HCT116 (cell line): ENCODE results near the gene TXNDC17. TPM values are rescaled to one million over a fixed set of nuclear protein-coding genes. Genes with fewer than 3 reads are reported as not detected.

Experiments used
- ATAC-seq: fragments of 200-7000 bp; cut with Tn5 transposase; 2 replicates; pipeline ENCODE4 v1.9.1; 2020; ENCODE audit warnings: mild to moderate bottlenecking, moderate library complexity
- BruUV-seq: library from RNA; stranded (reverse); fragments of 400-500 nt; replicated peaks from 2 replicates; lab custom pipeline; 2021; lab: Mats Ljungman, UMichigan
- CTCF ChIA-PET: fragments of 300-600 bp; sonication (Branson Sonifier 250); formaldehyde crosslinking; loops from one replicate; lab custom pipeline; 2021; ENCODE audit warnings: antibody characterized with exemption; lab: Charles Lee
- POLR2A ChIA-PET: fragments of 300-600, 350-600 bp; sonication (Branson Sonifier 250); formaldehyde crosslinking; loops from one replicate; lab custom pipeline; 2021; ENCODE audit warnings: antibody characterized with exemption; lab: Charles Lee
- RAD21 ChIA-PET, 2 experiments: fragments of 300-600 bp; sonication (Branson Sonifier 250); formaldehyde crosslinking; loops; one replicate each; lab custom pipeline; 2023; ENCODE audit warnings: low total read pairs in 2 of 2; ENCODE audit not compliant: uncharacterized antibody in 2 of 2, unreplicated experiment in 2 of 2, low non-redundant PET in 1 of 2; lab: Charles Lee
- DNase-seq: peaks from one replicate; pipeline ENCODE4 v3.0.0-alpha.2; 2010; ENCODE audit warnings: low read depth, low spot score
- H2AFZ ChIP-seq: fragments of 200-600 bp; shearing (Covaris generic), sonication (generic); 2 replicates; pipeline ENCODE4 v1.6.1; 2017; ENCODE audit warnings: low read depth, mixed run types, mixed read lengths, antibody characterized with exemption, low read length; ENCODE audit not compliant: poor library complexity, severe bottlenecking
- H3K27ac ChIP-seq: 2 replicates; pipeline ENCODE4 v1.5.1; 2012; ENCODE audit warnings: low read depth, low read length
- H3K27me3 ChIP-seq: fragments of 200-600 bp; sonication (generic); 2 replicates; pipeline ENCODE4 v1.6.1; 2016; ENCODE audit warnings: mixed run types, low read length, mixed read lengths; ENCODE audit not compliant: insufficient read depth
- H3K36me3 ChIP-seq, 2 experiments: fragments of 200-500 bp in 1 of 2; fragments of 200-600 bp in 1 of 2; sonication (Bioruptor generic) in 1 of 2; sonication (generic) in 1 of 2; 2 replicates each; pipeline versions ENCODE4 v1.5.1 to v1.6.1; 2014 to 2016; ENCODE audit warnings: low read length in 2 of 2, inconsistent platforms in 1 of 2, mixed read lengths in 1 of 2, mixed run types in 1 of 2; ENCODE audit not compliant: insufficient read depth in 2 of 2, control insufficient read depth in 1 of 2
- H3K4me1 ChIP-seq, 2 experiments: fragments of 200-600 bp in 1 of 2; sonication (generic) in 1 of 2; 2 replicates each; pipeline versions ENCODE4 v1.5.1 to v1.6.1; 2012 to 2017; ENCODE audit warnings: low read length in 2 of 2, inconsistent platforms in 1 of 2, mild to moderate bottlenecking in 1 of 2, mixed read lengths in 1 of 2, mixed run types in 1 of 2, moderate library complexity in 1 of 2; ENCODE audit not compliant: insufficient read depth in 2 of 2, control insufficient read depth in 1 of 2
- H3K4me2 ChIP-seq: fragments of 200-600 bp; sonication (generic); 2 replicates; pipeline ENCODE4 v1.6.1; 2017; ENCODE audit warnings: mixed run types, low read length, mixed read lengths
- H3K4me3 ChIP-seq, 2 experiments: fragments of 200-600 bp in 1 of 2; sonication (generic) in 1 of 2; replicated peaks in 1 of 2; 2 replicates each; pipeline ENCODE4 v1.5.1; 2011 to 2016; ENCODE audit warnings: low read length in 2 of 2, control low read depth in 1 of 2, low read depth in 1 of 2, mild to moderate bottlenecking in 1 of 2, mixed read lengths in 1 of 2, mixed run types in 1 of 2
- H3K79me2 ChIP-seq: fragments of 200-600 bp; sonication (generic); 2 replicates; pipeline ENCODE4 v1.6.1; 2017; ENCODE audit warnings: mild to moderate bottlenecking, mixed run types, low read length, moderate library complexity, mixed read lengths; ENCODE audit not compliant: insufficient read depth
- H3K9ac ChIP-seq: fragments of 200-600 bp; sonication (generic); 2 replicates; pipeline ENCODE4 v1.6.1; 2016; ENCODE audit warnings: low read length, mixed read lengths
- H3K9me2 ChIP-seq: fragments of 200-600 bp; sonication (generic), shearing (Covaris generic); 2 replicates; pipeline ENCODE4 v1.6.1; 2017; ENCODE audit warnings: mixed run types, mild to moderate bottlenecking, moderate library complexity; ENCODE audit not compliant: insufficient read depth
- H3K9me3 ChIP-seq, 2 experiments: fragments of 200-500 bp in 1 of 2; fragments of 200-600 bp in 1 of 2; sonication (Bioruptor generic) in 1 of 2; sonication (generic) in 1 of 2; 2 replicates each; pipeline ENCODE4 v1.6.1; 2014 to 2017; ENCODE audit warnings: low read length in 2 of 2, mixed read lengths in 2 of 2, inconsistent platforms in 1 of 2, low read depth in 1 of 2, mild to moderate bottlenecking in 1 of 2, mixed run types in 1 of 2, moderate library complexity in 1 of 2; ENCODE audit not compliant: control insufficient read depth in 1 of 2, insufficient read depth in 1 of 2
- H4K20me1 ChIP-seq: fragments of 200-600 bp; sonication (generic), shearing (Covaris generic); 2 replicates; pipeline ENCODE4 v1.6.1; 2017; ENCODE audit warnings: mixed run types, mild to moderate bottlenecking, moderate library complexity; ENCODE audit not compliant: insufficient read depth
- ATF3 ChIP-seq: IDR thresholded peaks from 2 replicates; pipeline ENCODE4 v1.6.1; 2012
- CTCF ChIP-seq, 3 experiments: fragments of 200-600 bp in 1 of 3; sonication (generic) in 1 of 3; IDR thresholded peaks in 2 of 3; conservative IDR thresholded peaks in 1 of 3; 2 replicates each; pipeline ENCODE4 v1.5.1; 2012 to 2017; ENCODE audit warnings: low read depth in 2 of 3, low read length in 2 of 3, antibody characterized with exemption in 1 of 3, borderline replicate concordance in 1 of 3, control low read depth in 1 of 3, mild to moderate bottlenecking in 1 of 3, mixed read lengths in 1 of 3, mixed run types in 1 of 3, moderate library complexity in 1 of 3; ENCODE audit not compliant: insufficient read depth in 1 of 3
- EGR1 ChIP-seq: IDR thresholded peaks from 2 replicates; pipeline ENCODE4 v1.6.1; 2012; ENCODE audit warnings: low read depth
- ELF1 ChIP-seq: IDR thresholded peaks from 2 replicates; pipeline ENCODE4 v1.6.1; 2012; ENCODE audit warnings: low read depth, borderline replicate concordance
- EZH2 ChIP-seq: fragments of 200-600 bp; sonication (generic); IDR thresholded peaks from 2 replicates; pipeline ENCODE4 v1.6.1; 2017; ENCODE audit warnings: antibody characterized with exemption, mixed run types
- EZH2phosphoT487 ChIP-seq: fragments of 200-600 bp; IDR thresholded peaks from 2 replicates; pipeline ENCODE4 v1.6.1; 2018; ENCODE audit warnings: antibody characterized with exemption, borderline replicate concordance
- MAX ChIP-seq: IDR thresholded peaks from 2 replicates; pipeline ENCODE4 v1.6.1; 2012
- POLR2A ChIP-seq: IDR thresholded peaks from 2 replicates; pipeline ENCODE4 v1.7.0; 2011; ENCODE audit warnings: borderline replicate concordance; ENCODE audit not compliant: insufficient read depth, insufficient read length; ENCODE audit errors: extremely low read depth
- RAD21 ChIP-seq: IDR thresholded peaks from 2 replicates; pipeline ENCODE4 v1.6.1; 2012; ENCODE audit warnings: low read depth, mild to moderate bottlenecking
- REST ChIP-seq: IDR thresholded peaks from 2 replicates; pipeline ENCODE4 v1.6.1; 2012; ENCODE audit warnings: low read depth
- ZFX ChIP-seq: fragments of 450-650 bp; IDR thresholded peaks from 2 replicates; pipeline ENCODE4 v1.6.1; 2017
- ZNF274 ChIP-seq: fragments of 200-500 bp; sonication (Bioruptor generic); IDR thresholded peaks from 2 replicates; pipeline ENCODE4 v1.6.1; 2014; ENCODE audit warnings: mild to moderate bottlenecking, low read depth, low read length, inconsistent platforms
- intact Hi-C: fragments of 100-400 bp; cut with micrococcal nuclease; formaldehyde crosslinking; loops from 2 replicates; pipeline ENCODE4 v1.10.0; 2022
- total RNA-seq: library from RNA; stranded (reverse); gene quantifications from one replicate; pipeline ENCODE4 v1.2.1, GENCODE V29; 2021; ENCODE audit not compliant: unreplicated experiment

TXNDC17 gene
- total RNA-seq, 1 experiment from 2014 or later, result 121 TPM

- Histone ChIP-seq H4K20me1 (no peaks in the 10 kb centered on the region), H3K9ac (no peak overlapping the region), H3K4me2 (no peak overlapping the region), H3K4me3 (no peak overlapping the region), H3K9me2 (no peaks in the 10 kb centered on the region), H3K79me2 (no peaks in the 10 kb centered on the region), H3K27ac (no peak overlapping the region), H3K27me3 (peaks cover 10% of the 10 kb centered on the region; the same call in 1 of the 2 replicates), H2AFZ (no peak overlapping the region), H3K4me1 (no peaks in the 10 kb centered on the region), H3K9me3 (no peaks in the 10 kb centered on the region)
- CTCF ChIA-PET, result no interaction called here
- RAD21 ChIA-PET, result no interaction called here
- ATAC-seq (no peak), DNase-seq (no peak)
- intact Hi-C loops, result no loop called here
- BruUV-seq, result no TSS peak
- TF ChIP-seq POLR2A (no peak), RAD21 (no peak), CTCF (IDR thresholded peaks at IDR 0.05 in 2 of 3, conservative IDR thresholded peaks at IDR 0.05 in 1 of 3; ENCODE audit: borderline replicate concordance in 1 of 3, insufficient read depth in 1 of 3, low read depth in 2 of 3, low read length in 2 of 3) (no peak), REST (no peak), ATF3 (no peak), EGR1 (no peak), EZH2 (no peak), ELF1 (no peak), MAX (no peak), ZFX (no peak), EZH2phosphoT487 (no peak), ZNF274 (no peak)
- TF ChIP-seq, all 23 proteins: peak for 0
- H3K36me3 ChIP-seq, result no peaks in the 10 kb centered on the region
- POLR2A ChIA-PET, result no interaction called here
Measured at GRCh38 chr17:6688944-6689343, 48.1 kb downstream of the TXNDC17 start.
